ENCODE measurements around the gene RGS7. TPM values are rescaled to one million over a fixed set of nuclear protein-coding genes. Genes with fewer than 3 reads are reported as not detected.
"Not testable (repeated sequence)": the region's sequence is repeated elsewhere in the genome, so short reads cannot be mapped to it uniquely, and the experiment has no call there.

RGS7 gene
- total RNA-seq, 3 donors from 2014 or later (not counting 1 experiment from before 2014, with no cell fraction given) = not detected

GRCh38 chr1:241308011-241308410 is 49.0 kb downstream of the RGS7 start:
- Histone ChIP-seq H3K9me3 (ENCODE audit: control insufficient read depth, insufficient read depth, low read length) (peaks cover 11% of the 10 kb centered on the region), H3K27ac (ENCODE audit: low read length) (no peak overlapping the region), H3K4me3 (ENCODE audit: low read length) (no peak overlapping the region), H3K27me3 (ENCODE audit: control insufficient read depth, insufficient read depth, low read length) (no peaks in the 10 kb centered on the region), H3K36me3 (ENCODE audit: control insufficient read depth, insufficient read depth, low read length) (no peaks in the 10 kb centered on the region), H3K4me1 (ENCODE audit: control insufficient read depth, insufficient read depth, low read length) (no peaks in the 10 kb centered on the region)
- peaks cover 6% of the 10 kb centered on the region for H3K36me3 Mint-ChIP-seq
- no peaks in the 10 kb centered on the region for H3K27me3 Mint-ChIP-seq (ENCODE audit: low read depth in 2 of 2)
- no peak for TF ChIP-seq CTCF (IDR thresholded peaks at IDR 0.05)
- no peaks in the 10 kb centered on the region for H3K4me1 Mint-ChIP-seq
- H3K9me3 Mint-ChIP-seq = peaks cover 7% of the 10 kb centered on the region in 2 donors
- DNase-seq (no peak), ATAC-seq (no peak)
- 85% methylated on average over 1 of the region's 3 CpGs for WGBS (ENCODE audit: insufficient coverage)
- no peak overlapping the region for H3K27ac Mint-ChIP-seq
- intact Hi-C loops (cut with micrococcal nuclease) = no loop called here
- H3K4me3 Mint-ChIP-seq = no peak overlapping the region

GRCh38 chr1:241306125-241306790 is 50.7 kb downstream of the RGS7 start:
- H3K9me3 ChIP-seq (ENCODE audit: control insufficient read depth, insufficient read depth, low read length) = peaks cover 11% of the 10 kb centered on the region
- Mint-ChIP-seq H3K4me1 (no peaks in the 10 kb centered on the region), H3K36me3 (peaks cover 6% of the 10 kb centered on the region), H3K9me3 (peaks cover 9 to 10% of the 10 kb centered on the region in 2 donors), H3K27ac (no peak overlapping the region), H3K4me3 (no peak overlapping the region), H3K27me3 (ENCODE audit: low read depth in 2 of 2) (no peaks in the 10 kb centered on the region)
- ATAC-seq (peak in 1 of 3 donors; percentile 39), DNase-seq (no peak)
- H3K4me1 ChIP-seq (ENCODE audit: control insufficient read depth, insufficient read depth, low read length) = no peaks in the 10 kb centered on the region
- 86% methylated on average over 12 of the region's 12 CpGs for WGBS (ENCODE audit: insufficient coverage)
- H3K27ac ChIP-seq (ENCODE audit: low read length) = no peak overlapping the region
- H3K27me3 ChIP-seq (ENCODE audit: control insufficient read depth, insufficient read depth, low read length) = no peaks in the 10 kb centered on the region
- H3K4me3 ChIP-seq (ENCODE audit: low read length) = no peak overlapping the region
- H3K36me3 ChIP-seq (ENCODE audit: control insufficient read depth, insufficient read depth, low read length) = no peaks in the 10 kb centered on the region
- intact Hi-C loops (cut with micrococcal nuclease) = no loop called here
- no peak for TF ChIP-seq CTCF (IDR thresholded peaks at IDR 0.05)

- H3K27ac Mint-ChIP-seq; H3K27ac ChIP-seq (ENCODE audit: low read length); H3K4me1 Mint-ChIP-seq; H3K36me3 ChIP-seq (ENCODE audit: control insufficient read depth, insufficient read depth, low read length); intact Hi-C loops (cut with micrococcal nuclease); H3K4me1 ChIP-seq (ENCODE audit: control insufficient read depth, insufficient read depth, low read length); H3K27me3 Mint-ChIP-seq (ENCODE audit: low read depth in 2 of 2); H3K27me3 ChIP-seq (ENCODE audit: control insufficient read depth, insufficient read depth, low read length); DNase-seq; H3K4me3 ChIP-seq (ENCODE audit: low read length); H3K36me3 Mint-ChIP-seq; H3K4me3 Mint-ChIP-seq; ATAC-seq: not testable (repeated sequence)
- 81% methylated on average over 11 of the region's 11 CpGs for WGBS (ENCODE audit: insufficient coverage)
- H3K9me3 ChIP-seq (ENCODE audit: control insufficient read depth, insufficient read depth, low read length) = peaks cover 11% of the 10 kb centered on the region
- peaks cover 10 to 12% of the 10 kb centered on the region in 2 donors for H3K9me3 Mint-ChIP-seq
These were observed 55.0 kb downstream of the RGS7 start for GRCh38 chr1:241302024-241302423.

GRCh38 chr1:241299347-241299746 is 57.7 kb downstream of the RGS7 start:
- Histone ChIP-seq H3K9me3 (ENCODE audit: control insufficient read depth, insufficient read depth, low read length) (peaks cover 3% of the 10 kb centered on the region), H3K4me1 (ENCODE audit: control insufficient read depth, insufficient read depth, low read length) (no peaks in the 10 kb centered on the region), H3K36me3 (ENCODE audit: control insufficient read depth, insufficient read depth, low read length) (no peaks in the 10 kb centered on the region), H3K27me3 (ENCODE audit: control insufficient read depth, insufficient read depth, low read length) (no peaks in the 10 kb centered on the region), H3K4me3 (ENCODE audit: low read length) (no peak overlapping the region), H3K27ac (ENCODE audit: low read length) (no peak overlapping the region)
- DNase-seq (no peak), ATAC-seq (no peak)
- 94% methylated on average over 2 of the region's 2 CpGs for WGBS (ENCODE audit: insufficient coverage)
- no peak for TF ChIP-seq CTCF (IDR thresholded peaks at IDR 0.05)
- H3K9me3 Mint-ChIP-seq = peaks cover 13 to 20% of the 10 kb centered on the region in 2 donors
- intact Hi-C loops (cut with micrococcal nuclease) = no loop called here
- H3K36me3 Mint-ChIP-seq = peaks cover 6% of the 10 kb centered on the region
- H3K27ac Mint-ChIP-seq = no peak overlapping the region
- no peaks in the 10 kb centered on the region for H3K4me1 Mint-ChIP-seq
- no peak overlapping the region for H3K4me3 Mint-ChIP-seq
- no peaks in the 10 kb centered on the region for H3K27me3 Mint-ChIP-seq (ENCODE audit: low read depth in 2 of 2)

Measured in natural killer cell (primary cell).